HCT116 (cell line): ENCODE data around the gene MORN5. TPM values are rescaled to one million over a fixed set of nuclear protein-coding genes. Genes with fewer than 3 reads are reported as not detected.
A peak's percentile ranks its signal among the peaks of the same experiment; 100 is the strongest.

Experiments used
- ATAC-seq: fragments of 200-7000 bp; cut with Tn5 transposase; 2 replicates; pipeline ENCODE4 v1.9.1; 2020; ENCODE audit warnings: mild to moderate bottlenecking, moderate library complexity
- BruUV-seq: library from RNA; stranded (reverse); fragments of 400-500 nt; replicated peaks from 2 replicates; lab custom pipeline; 2021; lab: Mats Ljungman, UMichigan
- CTCF ChIA-PET: fragments of 300-600 bp; sonication (Branson Sonifier 250); formaldehyde crosslinking; loops from one replicate; lab custom pipeline; 2021; ENCODE audit warnings: antibody characterized with exemption; lab: Charles Lee
- POLR2A ChIA-PET: fragments of 300-600, 350-600 bp; sonication (Branson Sonifier 250); formaldehyde crosslinking; loops from one replicate; lab custom pipeline; 2021; ENCODE audit warnings: antibody characterized with exemption; lab: Charles Lee
- RAD21 ChIA-PET, 2 experiments: fragments of 300-600 bp; sonication (Branson Sonifier 250); formaldehyde crosslinking; loops; one replicate each; lab custom pipeline; 2023; ENCODE audit warnings: low total read pairs in 2 of 2; ENCODE audit not compliant: uncharacterized antibody in 2 of 2, unreplicated experiment in 2 of 2, low non-redundant PET in 1 of 2; lab: Charles Lee
- DNase-seq: peaks from one replicate; pipeline ENCODE4 v3.0.0-alpha.2; 2010; ENCODE audit warnings: low read depth, low spot score
- H2AFZ ChIP-seq: fragments of 200-600 bp; shearing (Covaris generic), sonication (generic); 2 replicates; pipeline ENCODE4 v1.6.1; 2017; ENCODE audit warnings: low read depth, mixed run types, mixed read lengths, antibody characterized with exemption, low read length; ENCODE audit not compliant: poor library complexity, severe bottlenecking
- H3K27ac ChIP-seq: 2 replicates; pipeline ENCODE4 v1.5.1; 2012; ENCODE audit warnings: low read depth, low read length
- H3K27me3 ChIP-seq: fragments of 200-600 bp; sonication (generic); 2 replicates; pipeline ENCODE4 v1.6.1; 2016; ENCODE audit warnings: mixed run types, low read length, mixed read lengths; ENCODE audit not compliant: insufficient read depth
- H3K36me3 ChIP-seq, 2 experiments: fragments of 200-500 bp in 1 of 2; fragments of 200-600 bp in 1 of 2; sonication (Bioruptor generic) in 1 of 2; sonication (generic) in 1 of 2; 2 replicates each; pipeline versions ENCODE4 v1.5.1 to v1.6.1; 2014 to 2016; ENCODE audit warnings: low read length in 2 of 2, inconsistent platforms in 1 of 2, mixed read lengths in 1 of 2, mixed run types in 1 of 2; ENCODE audit not compliant: insufficient read depth in 2 of 2, control insufficient read depth in 1 of 2
- H3K4me1 ChIP-seq, 2 experiments: fragments of 200-600 bp in 1 of 2; sonication (generic) in 1 of 2; 2 replicates each; pipeline versions ENCODE4 v1.5.1 to v1.6.1; 2012 to 2017; ENCODE audit warnings: low read length in 2 of 2, inconsistent platforms in 1 of 2, mild to moderate bottlenecking in 1 of 2, mixed read lengths in 1 of 2, mixed run types in 1 of 2, moderate library complexity in 1 of 2; ENCODE audit not compliant: insufficient read depth in 2 of 2, control insufficient read depth in 1 of 2
- H3K4me2 ChIP-seq: fragments of 200-600 bp; sonication (generic); 2 replicates; pipeline ENCODE4 v1.6.1; 2017; ENCODE audit warnings: mixed run types, low read length, mixed read lengths
- H3K4me3 ChIP-seq, 2 experiments: fragments of 200-600 bp in 1 of 2; sonication (generic) in 1 of 2; replicated peaks in 1 of 2; 2 replicates each; pipeline ENCODE4 v1.5.1; 2011 to 2016; ENCODE audit warnings: low read length in 2 of 2, control low read depth in 1 of 2, low read depth in 1 of 2, mild to moderate bottlenecking in 1 of 2, mixed read lengths in 1 of 2, mixed run types in 1 of 2
- H3K79me2 ChIP-seq: fragments of 200-600 bp; sonication (generic); 2 replicates; pipeline ENCODE4 v1.6.1; 2017; ENCODE audit warnings: mild to moderate bottlenecking, mixed run types, low read length, moderate library complexity, mixed read lengths; ENCODE audit not compliant: insufficient read depth
- H3K9ac ChIP-seq: fragments of 200-600 bp; sonication (generic); 2 replicates; pipeline ENCODE4 v1.6.1; 2016; ENCODE audit warnings: low read length, mixed read lengths
- H3K9me2 ChIP-seq: fragments of 200-600 bp; sonication (generic), shearing (Covaris generic); 2 replicates; pipeline ENCODE4 v1.6.1; 2017; ENCODE audit warnings: mixed run types, mild to moderate bottlenecking, moderate library complexity; ENCODE audit not compliant: insufficient read depth
- H3K9me3 ChIP-seq, 2 experiments: fragments of 200-500 bp in 1 of 2; fragments of 200-600 bp in 1 of 2; sonication (Bioruptor generic) in 1 of 2; sonication (generic) in 1 of 2; 2 replicates each; pipeline ENCODE4 v1.6.1; 2014 to 2017; ENCODE audit warnings: low read length in 2 of 2, mixed read lengths in 2 of 2, inconsistent platforms in 1 of 2, low read depth in 1 of 2, mild to moderate bottlenecking in 1 of 2, mixed run types in 1 of 2, moderate library complexity in 1 of 2; ENCODE audit not compliant: control insufficient read depth in 1 of 2, insufficient read depth in 1 of 2
- H4K20me1 ChIP-seq: fragments of 200-600 bp; sonication (generic), shearing (Covaris generic); 2 replicates; pipeline ENCODE4 v1.6.1; 2017; ENCODE audit warnings: mixed run types, mild to moderate bottlenecking, moderate library complexity; ENCODE audit not compliant: insufficient read depth
- ATF3 ChIP-seq: IDR thresholded peaks from 2 replicates; pipeline ENCODE4 v1.6.1; 2012
- EGR1 ChIP-seq: IDR thresholded peaks from 2 replicates; pipeline ENCODE4 v1.6.1; 2012; ENCODE audit warnings: low read depth
- SP1 ChIP-seq: IDR thresholded peaks from 2 replicates; pipeline ENCODE4 v1.6.1; 2012; ENCODE audit warnings: low read depth
- ZNF274 ChIP-seq: fragments of 200-500 bp; sonication (Bioruptor generic); IDR thresholded peaks from 2 replicates; pipeline ENCODE4 v1.6.1; 2014; ENCODE audit warnings: mild to moderate bottlenecking, low read depth, low read length, inconsistent platforms
- intact Hi-C: fragments of 100-400 bp; cut with micrococcal nuclease; formaldehyde crosslinking; loops from 2 replicates; pipeline ENCODE4 v1.10.0; 2022
- microRNA-seq: library from miRNA; unstranded; fragments of <30 nt; microRNA quantifications from one replicate; pipeline ENCODE4, GENCODE V29; 2016; ENCODE audit warnings: borderline number of aligned reads
- total RNA-seq: library from RNA; stranded (reverse); gene quantifications from one replicate; pipeline ENCODE4 v1.2.1, GENCODE V29; 2021; ENCODE audit not compliant: unreplicated experiment

The MORN5 gene
- total RNA-seq, 1 experiment from 2014 or later: not detected

DNA sequence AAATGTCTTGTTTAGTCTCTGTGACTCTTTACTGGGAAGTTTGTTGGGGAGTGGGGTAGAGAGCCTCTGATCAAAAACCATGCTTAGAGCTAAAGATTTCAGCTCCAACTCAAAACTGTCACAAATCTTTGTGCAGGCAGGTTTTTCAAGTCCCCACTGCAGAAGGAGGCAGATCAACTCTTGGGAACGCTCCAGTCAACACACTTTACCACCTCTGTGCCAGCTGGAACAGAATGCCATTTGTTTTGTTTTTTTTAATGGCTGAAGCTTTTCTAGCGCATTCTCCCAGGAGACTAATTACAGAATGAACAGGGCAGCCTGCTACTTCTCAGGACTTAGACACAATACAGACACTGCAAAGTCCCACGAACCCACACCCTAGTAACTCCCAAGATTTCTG is 87.0 kb downstream of the MORN5 start (continued):
- no peak for TF ChIP-seq ATF3

DNA sequence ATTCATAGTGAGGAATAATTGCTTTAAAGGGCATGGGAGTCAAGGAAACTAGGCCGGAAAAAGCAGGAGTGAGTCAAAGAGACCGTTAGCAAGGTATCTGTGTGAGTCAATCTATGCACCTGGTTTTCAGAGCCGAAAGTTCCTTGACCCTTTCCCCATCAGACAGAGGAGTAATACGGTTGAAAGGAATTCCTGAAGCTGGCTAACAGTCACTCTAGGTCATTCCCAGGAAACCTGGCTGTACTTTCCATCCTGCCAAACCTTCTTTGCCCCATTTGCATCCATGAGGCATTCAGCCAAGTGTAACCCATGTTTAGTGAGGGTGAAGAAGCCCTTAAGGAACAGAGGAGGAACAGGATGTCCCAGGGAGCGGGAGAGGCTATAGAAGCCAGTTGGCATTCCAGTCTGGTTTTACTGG is 88.7 kb downstream of the MORN5 start:
- Histone ChIP-seq H3K79me2 (peaks cover 5% of the 10 kb centered on the region; the same call in 1 of the 2 replicates), H3K36me3 (peaks cover 38 to 48% of the 10 kb centered on the region in 2 experiments), H2AFZ (no peak overlapping the region), H3K27me3 (no peaks in the 10 kb centered on the region), H3K9ac (no peak overlapping the region), H4K20me1 (no peaks in the 10 kb centered on the region), H3K4me3 (no peak overlapping the region), H3K4me2 (peak overlapping the region; percentile 14; the same call in 1 of the 2 replicates), H3K4me1 (peaks cover 0 to 5% of the 10 kb centered on the region in 2 experiments; a peak in 1 of 4 replicates), H3K9me2 (no peaks in the 10 kb centered on the region), H3K9me3 (no peaks in the 10 kb centered on the region), H3K27ac (no peak overlapping the region)
- BruUV-seq: no TSS peak
- RAD21 ChIA-PET: no interaction called here
- POLR2A ChIA-PET: no interaction called here
- CTCF ChIA-PET: no interaction called here
- peak; percentile 10 for DNase-seq
- TF ChIP-seq ZNF274 (no peak), EGR1 (no peak), SP1 (no peak)
- intact Hi-C loops: no loop called here
- ATAC-seq: no peak; the same call in 1 of the 2 replicates

Small RNA genes within 50 kb of the gene (microRNA-seq; reads per million reads assigned to microRNA genes)
- not detected for gene MIR4478

Other genes starting within 250 kb of the MORN5 start
- 2.2 TPM for gene TTLL11, start 66.6 kb upstream of the MORN5 start, total RNA-seq
- gene NDUFA8, start 129 bp upstream of the MORN5 start, total RNA-seq: 84.5 TPM
- 4.1 TPM for gene LHX6, start 69.0 kb downstream of the MORN5 start, total RNA-seq
- 32.5 TPM for gene RBM18, start 104.9 kb downstream of the MORN5 start, total RNA-seq
- 88.6 TPM for gene MRRF, start 105.0 kb downstream of the MORN5 start, total RNA-seq
- gene PTGS1, start 211.1 kb downstream of the MORN5 start, total RNA-seq: 3.5 TPM